GM12874 (cell line): ENCODE results near the gene CCDC106.

ENCODE experiments used
- CTCF ChIP-seq: IDR thresholded peaks from 2 replicates; pipeline ENCODE4 v1.5.1; 2011; ENCODE audit warnings: low read depth, mild to moderate bottlenecking, control low read depth, low read length, moderate library complexity; ENCODE audit not compliant: insufficient read depth

Gene CCDC106

GRCh38 chr19:55621673-55622231 is 26.3 kb upstream of the CCDC106 start:
- TF ChIP-seq CTCF = no peak

GRCh38 chr19:55622242-55622969 is 25.6 kb upstream of the CCDC106 start:
- TF ChIP-seq CTCF = no peak

- no peak for TF ChIP-seq CTCF
Measured at GRCh38 chr19:55623130-55623529, 24.9 kb upstream of the CCDC106 start.

GRCh38 chr19:55623561-55623960 is 24.5 kb upstream of the CCDC106 start:
- no peak for TF ChIP-seq CTCF

GRCh38 chr19:55624109-55625003 is 23.7 kb upstream of the CCDC106 start, which contains the start of gene ZNF784:
Gene ZNF784 (minus strand): TSS chr19:55624566. CDS start chr19:55624561, 5 bp downstream.
- TF ChIP-seq CTCF = no peak

- TF ChIP-seq CTCF = no peak
Measured at GRCh38 chr19:55625004-55625326, 23.0 kb upstream of the CCDC106 start.

GRCh38 chr19:55626350-55626749 is 21.7 kb upstream of the CCDC106 start:
- TF ChIP-seq CTCF = no peak
